ENCODE data around the gene XCL2.

XCL2 gene

DNA sequence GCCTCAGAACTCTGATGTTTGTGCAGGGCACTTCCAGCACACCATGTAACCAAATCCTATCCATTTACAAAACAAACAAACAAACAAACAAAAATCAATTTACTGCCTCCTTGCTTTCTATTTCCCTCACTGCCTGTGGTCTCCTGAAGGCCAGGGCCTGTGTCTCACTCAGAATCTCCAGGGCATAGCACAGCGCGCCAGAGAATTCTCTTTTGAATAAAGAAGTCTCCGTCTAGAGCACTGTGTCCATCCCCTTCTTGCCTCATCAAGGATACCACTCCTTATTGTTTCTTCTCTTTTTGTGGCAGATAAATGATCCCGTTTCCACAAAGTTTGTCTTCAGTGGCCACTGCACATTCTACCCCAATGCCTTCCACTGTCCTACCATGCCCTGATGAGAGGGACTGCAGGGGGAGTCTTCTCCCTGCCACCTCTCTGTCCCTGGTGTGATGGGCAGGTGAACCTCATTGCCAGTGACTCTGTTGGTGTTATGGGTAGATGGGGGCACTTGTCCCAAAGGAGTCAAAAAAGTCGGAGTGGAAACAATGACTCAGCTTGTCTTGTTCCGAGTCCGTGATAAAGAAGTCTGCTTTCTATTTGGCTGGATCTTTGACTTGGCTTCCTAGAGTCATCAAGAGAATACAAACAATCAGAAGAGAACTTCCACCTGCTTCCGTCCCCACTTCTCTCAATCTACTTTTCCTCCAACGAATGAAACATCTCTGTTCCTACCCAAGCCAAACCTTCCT lies 30.0 kb downstream of the XCL2 start:
- DNase-seq (ENCODE audit: low read depth) = no peak

DNA sequence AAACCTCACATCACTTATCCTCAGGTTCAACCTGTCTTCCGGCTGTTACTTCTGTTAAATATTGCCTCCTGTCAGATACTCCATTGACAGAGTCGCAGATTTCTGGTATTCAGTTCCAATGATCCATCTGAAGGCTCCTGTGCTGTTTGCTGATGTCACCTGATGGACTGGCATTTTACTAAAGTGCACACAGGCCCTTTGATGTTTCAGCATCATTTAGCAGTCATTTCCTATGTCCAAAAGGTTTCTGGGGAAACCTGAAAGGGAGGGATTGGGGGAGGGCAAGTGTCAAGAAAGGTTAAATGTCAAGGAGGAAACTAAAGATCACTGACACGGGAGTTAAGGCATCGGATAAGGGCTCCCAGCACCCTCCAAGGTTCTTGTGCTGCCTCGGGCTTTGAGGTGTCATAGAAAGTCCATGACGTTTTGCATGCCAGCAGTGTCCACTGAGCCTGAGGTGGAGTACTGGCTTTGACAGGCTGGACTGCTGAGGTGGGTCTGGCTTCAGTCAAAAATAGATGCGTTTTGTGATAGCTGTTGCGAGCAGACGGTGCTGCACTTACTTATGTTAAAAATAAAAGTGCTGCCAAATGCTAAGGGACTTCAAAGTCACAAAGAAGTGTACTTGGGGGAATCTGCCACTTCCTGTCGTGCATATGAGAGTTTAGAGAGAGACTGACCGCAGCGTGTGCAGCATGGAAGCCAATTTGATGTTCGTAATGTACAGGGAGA lies 30.8 kb downstream of the XCL2 start:
- no peak for DNase-seq (ENCODE audit: low read depth)

DNA sequence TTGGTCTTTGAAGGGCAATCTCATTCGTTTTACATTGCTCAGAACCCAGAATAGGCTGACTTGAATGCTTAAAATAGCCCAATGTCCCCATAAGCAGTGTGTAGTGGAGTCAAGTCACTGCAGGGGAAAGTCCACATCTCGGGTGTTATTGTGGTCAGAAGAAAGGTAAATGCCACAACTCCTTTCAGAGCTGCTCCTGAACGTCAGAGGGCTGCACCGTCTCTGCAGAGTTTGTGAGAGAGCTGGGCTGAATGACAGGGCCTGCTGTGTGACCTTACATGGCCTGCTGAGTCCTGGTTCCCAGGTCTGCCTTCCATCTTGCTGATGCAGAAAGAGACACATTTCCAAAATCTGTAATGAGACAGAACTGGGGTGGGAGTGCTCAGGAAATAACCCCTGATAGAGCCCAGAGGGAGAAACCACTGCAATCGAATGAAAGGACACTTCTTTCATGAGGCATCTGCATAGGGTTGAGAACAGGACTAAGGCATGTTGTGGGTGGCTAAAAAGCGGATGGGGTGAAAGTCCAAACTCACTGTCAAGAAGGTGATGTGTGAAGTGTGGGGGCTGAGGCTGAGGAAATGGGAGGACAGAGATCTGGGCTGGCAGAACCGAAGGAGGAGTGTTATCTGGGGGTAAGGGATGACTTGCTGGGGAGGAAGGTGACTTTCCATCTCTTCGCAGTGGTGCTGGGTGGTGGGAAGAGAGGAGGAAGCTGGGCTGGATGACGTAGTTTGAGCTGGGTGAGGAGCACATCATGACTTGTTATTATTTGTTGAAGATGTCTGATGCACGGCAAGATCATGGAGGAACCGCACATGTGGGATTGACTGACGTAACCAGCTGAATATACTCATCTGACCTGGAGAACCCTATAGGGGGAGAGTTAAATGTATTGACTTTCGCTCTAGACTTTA lies 33.7 kb downstream of the XCL2 start:
- no peak for DNase-seq (ENCODE audit: low read depth)

- DNase-seq (ENCODE audit: low read depth) = no peak
These were observed 34.6 kb downstream of the XCL2 start for GRCh38 chr1:168509210-168509609.

GRCh38 chr1:168507828-168508227 lies 36.0 kb downstream of the XCL2 start:
- no peak for DNase-seq (ENCODE audit: low read depth)

DNA sequence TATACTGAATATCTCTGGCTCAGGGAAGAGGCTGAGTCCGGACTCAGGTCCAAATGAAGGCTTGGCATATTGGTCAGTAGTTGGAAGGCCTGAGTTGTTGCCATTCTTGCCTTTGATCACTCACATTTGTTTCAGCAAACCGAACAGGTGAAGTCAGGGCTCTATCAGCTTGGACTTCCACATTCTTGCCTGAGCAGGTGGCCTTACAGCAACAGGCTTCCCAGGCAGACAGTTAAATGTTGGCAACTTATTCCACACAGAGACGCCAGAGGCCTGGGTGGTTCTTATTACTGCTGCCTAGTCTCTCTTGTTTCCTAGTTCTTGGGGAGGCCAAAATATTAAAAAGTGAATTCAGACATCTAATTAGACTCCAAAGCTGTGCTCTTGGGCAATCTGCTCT lies 36.6 kb downstream of the XCL2 start:
- no peak for DNase-seq (ENCODE audit: low read depth)

DNA sequence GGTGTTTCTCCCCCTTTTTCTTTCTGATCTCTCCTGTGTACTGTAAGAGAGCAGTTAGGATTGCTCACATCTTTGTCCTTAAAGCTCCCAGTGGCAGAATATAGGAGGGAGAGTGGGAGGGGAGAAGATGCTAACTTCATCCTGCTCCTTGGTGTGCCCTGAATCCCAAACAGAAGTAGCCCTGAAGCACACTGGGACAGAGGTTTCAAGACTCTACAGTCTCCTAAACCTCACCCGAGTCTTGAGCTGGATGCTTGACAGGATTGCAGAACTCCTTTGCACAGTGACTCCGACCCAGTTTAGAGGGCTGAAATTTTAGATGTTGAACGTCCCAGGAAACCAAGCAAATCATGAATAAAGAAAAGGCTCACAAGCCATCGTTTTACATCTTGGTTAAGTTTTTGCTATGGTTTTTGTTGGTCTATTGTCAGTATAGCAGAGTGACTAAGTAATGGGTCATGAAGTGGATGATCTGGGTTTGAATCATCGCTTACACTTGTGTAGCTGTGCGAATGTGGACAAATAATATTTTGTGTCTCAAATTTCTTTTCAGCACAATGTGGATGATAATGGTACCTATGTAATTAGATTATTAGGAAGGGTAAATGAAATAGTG lies 37.5 kb downstream of the XCL2 start:
- DNase-seq (ENCODE audit: low read depth) = peak; percentile 89

DNA sequence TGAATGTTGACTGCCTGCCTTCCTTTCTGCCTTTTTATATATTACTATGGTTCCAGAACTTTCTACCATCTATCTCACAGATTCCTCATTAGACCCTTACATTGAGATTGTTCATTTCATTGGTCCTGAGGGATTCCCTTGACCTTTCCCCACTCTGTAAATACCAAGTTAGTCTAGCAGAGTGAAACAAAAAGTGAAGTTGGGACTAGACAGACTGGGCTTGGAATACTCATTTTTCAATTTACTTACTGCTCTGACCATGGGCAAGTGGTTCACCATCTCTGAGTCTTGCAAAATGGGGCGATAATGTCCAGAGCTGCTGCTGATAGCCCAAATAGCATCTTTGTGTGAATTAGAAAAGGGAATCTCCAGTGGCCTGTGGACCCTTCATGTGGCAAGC lies 38.8 kb downstream of the XCL2 start:
- no peak for DNase-seq (ENCODE audit: low read depth)

- peak; percentile 73 for DNase-seq (ENCODE audit: low read depth)
These were observed 39.5 kb downstream of the XCL2 start for GRCh38 chr1:168504064-168504837.

GRCh38 chr1:168499688-168500049 lies 44.1 kb downstream of the XCL2 start:
- peak; percentile 63 for DNase-seq (ENCODE audit: low read depth)

DNA sequence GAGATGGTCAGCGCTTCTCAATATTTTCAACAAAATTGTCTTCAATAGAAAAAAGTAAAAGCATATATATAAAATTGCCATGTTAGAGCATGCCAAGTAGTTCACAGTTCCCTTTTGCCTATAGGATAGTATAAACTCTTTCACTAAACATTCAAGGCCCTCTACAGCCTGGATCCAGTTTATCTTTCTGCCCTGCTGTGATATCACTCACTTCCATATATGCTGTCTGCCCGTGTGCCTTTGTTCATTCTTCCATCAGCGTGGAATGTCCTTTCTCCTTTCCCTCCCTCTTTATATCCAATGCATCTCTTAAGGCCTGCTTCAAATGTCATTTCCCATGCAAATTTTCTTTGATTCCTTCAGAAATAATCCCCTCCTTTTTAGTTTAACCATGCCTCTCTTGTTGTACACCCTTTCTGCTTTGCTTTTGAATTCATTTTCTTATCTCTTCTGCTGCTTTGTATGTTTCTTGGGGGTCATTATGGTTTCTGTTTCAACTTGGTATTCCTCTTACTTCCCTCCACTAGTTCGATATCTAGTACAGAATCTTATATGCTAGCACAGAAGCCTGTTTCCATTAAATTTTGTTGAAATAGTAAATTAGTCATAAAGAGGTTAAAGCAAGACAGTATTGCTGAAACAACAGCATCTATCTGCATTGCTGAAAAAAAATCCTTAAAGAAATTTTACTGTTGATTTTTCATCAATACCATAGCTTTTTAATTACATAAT lies 44.7 kb downstream of the XCL2 start:
- DNase-seq (ENCODE audit: low read depth) = no peak

DNA sequence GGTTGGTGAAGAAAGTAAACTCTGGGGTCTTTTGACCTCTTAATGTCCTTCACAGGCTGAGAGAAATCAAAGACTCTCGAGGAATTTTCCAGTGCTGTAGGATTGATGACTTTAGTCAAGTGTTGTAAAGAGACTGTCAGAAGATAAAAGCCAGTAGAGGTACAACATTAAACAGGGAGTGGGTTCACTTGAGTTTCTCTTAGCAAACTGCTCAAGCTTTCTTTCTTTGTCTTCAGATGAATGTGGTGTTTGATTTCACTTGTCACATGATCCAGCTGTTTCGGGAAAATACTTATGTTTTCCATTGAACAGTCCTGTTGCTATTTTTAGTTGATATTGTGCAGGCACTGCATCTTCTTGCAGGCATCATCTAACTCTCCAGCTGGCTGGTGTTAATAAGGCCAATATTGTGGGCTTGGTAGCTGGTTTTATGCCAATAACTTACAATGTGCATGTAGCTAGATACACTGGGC lies 45.6 kb downstream of the XCL2 start:
- no peak for DNase-seq (ENCODE audit: low read depth)

DNA sequence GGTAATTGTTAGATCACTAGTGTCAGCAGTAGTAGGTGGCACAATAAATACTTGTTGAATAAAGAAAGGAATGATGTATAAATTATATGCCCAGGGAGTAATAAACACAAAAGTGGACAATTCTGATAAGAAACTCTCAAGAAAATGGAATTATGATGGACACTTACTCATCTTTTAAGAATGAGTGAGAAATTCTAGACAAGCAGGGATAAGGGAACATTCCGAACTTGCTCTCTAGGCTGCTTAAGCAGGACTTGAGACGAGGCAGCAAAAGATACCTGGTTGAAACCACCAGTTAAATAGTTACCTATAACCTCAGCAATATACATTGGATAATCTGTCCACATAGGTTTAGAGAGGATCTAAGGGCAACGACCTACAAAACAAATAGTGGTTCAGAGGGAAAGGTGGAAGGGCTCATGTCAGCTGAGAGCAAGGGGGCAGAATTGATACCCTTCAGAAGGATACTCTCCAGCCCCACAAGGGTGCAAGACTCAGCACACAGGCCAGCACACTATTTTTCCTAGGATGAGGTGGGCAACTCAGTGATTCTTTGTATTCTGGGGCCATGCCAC lies 46.3 kb downstream of the XCL2 start:
- DNase-seq (ENCODE audit: low read depth) = no peak

DNA sequence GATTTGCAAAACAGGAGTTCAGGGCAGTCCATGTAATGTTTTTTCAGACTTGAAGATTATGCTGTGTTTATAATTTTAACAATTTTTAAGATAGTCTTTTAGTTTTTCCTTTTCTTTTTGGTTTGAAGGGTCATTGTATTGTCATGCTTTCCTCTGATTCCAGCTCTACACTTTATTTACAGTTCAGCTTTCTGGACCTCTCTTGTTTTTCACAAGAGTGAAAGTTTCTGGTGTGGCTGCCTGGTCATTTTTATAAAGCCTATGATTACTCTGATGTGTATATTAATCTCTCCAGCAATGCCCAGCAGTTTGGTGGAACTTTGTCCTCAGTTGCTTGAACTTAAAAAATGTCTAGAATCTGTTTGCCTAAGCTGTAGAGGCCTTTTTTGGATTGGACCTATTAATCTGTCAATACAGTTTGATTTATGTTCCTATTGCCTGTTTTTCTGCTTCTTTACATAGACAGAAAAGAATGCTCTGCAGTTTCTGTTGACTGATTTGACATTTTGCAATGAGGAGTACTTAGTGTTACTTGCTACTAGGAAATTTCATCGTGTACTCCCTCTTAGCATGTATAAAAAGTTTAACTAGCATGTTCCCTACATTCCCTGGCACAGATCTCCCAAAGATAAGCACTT lies 52.2 kb downstream of the XCL2 start:
- no peak for DNase-seq (ENCODE audit: low read depth)
